NCI-H1436 (cell line): Measurements from ENCODE around the gene ADGRF4.

Source experiments
- DNase-seq: peaks from one replicate; lab custom pipeline; 2025; lab: John Stamatoyannopoulos, UW

The ADGRF4 gene

DNA sequence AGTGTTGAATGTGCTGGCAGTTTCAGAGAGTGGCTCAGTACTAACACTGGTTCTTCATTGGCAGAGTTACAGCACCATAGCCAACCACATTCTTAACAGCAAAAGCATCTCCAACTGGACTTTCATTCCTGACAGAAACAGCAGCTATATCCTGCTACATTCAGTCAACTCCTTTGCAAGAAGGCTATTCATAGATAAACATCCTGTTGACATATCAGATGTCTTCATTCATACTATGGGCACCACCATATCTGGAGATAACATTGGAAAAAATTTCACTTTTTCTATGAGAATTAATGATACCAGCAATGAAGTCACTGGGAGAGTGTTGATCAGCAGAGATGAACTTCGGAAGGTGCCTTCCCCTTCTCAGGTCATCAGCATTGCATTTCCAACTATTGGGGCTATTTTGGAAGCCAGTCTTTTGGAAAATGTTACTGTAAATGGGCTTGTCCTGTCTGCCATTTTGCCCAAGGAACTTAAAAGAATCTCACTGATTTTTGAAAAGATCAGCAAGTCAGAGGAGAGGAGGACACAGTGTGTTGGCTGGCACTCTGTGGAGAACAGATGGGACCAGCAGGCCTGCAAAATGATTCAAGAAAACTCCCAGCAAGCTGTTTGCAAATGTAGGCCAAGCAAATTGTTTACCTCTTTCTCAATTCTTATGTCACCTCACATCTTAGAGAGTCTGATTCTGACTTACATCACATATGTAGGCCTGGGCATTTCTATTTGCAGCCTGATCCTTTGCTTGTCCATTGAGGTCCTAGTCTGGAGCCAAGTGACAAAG lies 17.0 kb upstream of the ADGRF4 start:
- no peak for DNase-seq

DNA sequence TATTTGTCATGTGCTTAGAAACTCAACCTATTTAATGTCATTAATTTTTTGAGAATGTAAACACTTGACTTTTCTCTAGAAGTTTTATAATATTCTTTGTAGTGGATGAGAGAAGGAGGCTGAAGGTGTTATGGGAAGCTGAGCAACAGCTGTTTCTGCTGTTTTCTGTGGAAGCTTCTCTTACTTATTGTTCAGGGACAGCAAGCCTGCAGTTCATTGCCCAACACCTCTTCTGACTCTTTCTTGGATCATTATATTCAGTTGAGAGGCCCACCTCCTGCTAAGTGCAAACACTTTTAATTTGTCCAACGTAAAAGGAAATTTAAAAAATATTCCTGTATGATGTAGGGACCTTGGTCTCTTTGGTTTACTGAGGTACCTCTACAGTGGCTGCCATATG lies 12.0 kb upstream of the ADGRF4 start:
- DNase-seq: no peak

DNA sequence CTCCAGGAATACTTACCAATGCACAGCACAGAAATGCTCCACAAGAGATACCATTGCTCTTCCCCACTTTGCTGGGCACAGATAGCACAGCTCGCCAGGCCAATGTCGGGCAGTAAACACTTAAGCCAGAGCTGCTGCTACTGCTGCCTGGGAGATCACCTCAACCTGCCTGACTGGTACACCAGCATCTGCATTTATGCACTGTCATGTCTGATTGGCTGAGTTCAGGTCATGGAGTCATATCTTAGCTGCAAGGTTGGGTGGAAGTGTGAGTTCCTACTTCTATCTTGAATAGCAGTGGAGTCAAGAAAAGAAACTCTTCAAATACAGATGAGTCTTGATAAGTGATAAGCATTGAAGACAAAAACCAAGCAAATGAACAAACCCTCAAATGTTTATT lies 10.9 kb upstream of the ADGRF4 start:
- no peak for DNase-seq

DNA sequence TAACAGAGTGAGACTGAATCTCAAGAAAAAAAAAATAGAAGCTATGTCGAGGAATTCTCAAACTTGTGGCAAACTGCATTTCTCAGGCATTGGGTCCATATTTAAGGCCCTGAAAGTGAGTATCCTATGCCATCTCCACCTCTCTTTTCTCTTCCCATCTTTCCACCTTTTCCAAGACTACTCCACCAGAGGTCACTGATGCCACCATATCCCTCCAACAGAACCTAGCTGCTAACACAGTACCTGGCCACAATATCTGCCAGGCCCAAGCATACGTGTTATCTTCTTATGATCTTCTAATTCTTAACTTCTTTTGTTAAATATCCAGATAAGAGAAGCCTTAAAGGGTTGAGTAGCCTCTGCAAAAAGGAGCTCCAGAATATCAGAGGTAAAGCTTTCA lies 8.2 kb upstream of the ADGRF4 start:
- no peak for DNase-seq

DNA sequence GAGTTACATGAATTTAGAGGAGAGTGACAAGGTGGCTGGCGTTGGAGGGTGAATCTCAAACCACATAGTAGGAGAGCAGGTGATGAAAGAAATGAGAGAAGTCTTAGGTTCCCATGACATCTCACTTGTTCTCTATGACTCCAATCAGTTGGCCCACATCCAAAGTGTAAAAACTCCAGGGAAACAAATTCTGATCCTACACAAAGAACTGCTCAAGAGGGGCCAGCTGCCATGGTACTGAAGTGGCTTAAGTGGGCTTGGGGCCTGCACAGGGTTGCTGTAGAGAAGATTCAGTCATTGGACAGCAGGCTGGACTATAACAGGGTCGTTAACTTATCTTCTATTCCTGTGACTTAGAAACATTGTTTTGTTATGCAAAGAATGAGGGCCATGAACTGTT lies 7.6 kb upstream of the ADGRF4 start:
- no peak for DNase-seq

DNA sequence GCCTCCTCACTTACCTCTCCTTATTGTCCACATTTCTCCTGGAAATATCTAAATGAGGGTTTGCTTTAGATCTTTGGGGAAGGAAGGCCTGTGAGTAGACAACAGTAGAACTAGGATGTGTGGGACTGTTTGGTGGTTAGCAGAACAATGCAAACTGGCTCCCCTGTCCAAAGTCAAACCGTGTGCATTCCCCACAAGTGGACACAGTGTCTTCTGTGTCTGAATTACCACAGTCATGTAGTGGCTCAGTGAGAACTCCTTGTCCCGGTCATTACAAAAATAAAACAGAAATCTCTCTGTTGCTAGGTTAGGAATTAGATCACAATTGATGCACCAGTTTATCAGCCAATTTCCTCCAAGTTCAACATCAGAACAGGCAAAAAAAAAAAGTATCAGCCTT lies 455 bp upstream of the ADGRF4 start:
- DNase-seq: no peak

DNA sequence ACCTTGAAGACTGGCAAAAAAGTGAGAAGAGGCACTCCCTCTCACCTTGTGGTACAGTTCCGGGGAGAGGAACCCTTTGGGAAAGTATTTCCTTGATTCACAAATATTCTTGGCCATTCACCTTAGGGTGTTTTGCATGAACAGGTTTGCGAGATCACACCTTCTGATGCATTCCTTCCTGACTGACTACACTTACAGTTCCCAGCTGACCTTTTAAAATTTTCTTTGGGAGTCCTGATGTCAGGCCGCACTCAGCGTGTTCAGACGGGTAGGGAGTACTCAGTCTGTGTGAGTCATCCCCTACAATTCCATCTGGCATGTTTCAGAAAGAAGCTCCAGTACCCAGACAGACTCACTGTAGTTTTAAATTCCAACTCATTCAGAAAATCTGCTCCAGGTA lies 1.7 kb downstream of the ADGRF4 start:
- no peak for DNase-seq

DNA sequence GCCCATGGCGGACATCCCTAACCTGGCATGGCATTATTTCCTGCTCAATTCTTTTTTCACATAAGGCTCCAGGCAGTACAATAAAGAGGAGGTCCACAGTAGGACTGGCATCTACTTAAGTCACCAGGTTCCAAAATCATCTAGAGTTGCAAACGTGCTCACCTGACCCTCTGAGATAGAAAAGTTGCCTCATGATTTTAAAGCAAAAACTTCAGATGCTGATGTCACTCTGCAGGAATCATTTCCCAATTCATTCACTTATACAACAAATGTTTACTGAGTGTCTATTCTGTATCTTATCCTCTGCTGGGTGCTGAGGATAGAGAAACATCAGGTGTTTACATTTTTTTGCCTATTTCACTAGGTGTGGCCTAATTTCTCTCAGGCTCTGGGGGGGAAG lies 2.2 kb downstream of the ADGRF4 start:
- no peak for DNase-seq

DNA sequence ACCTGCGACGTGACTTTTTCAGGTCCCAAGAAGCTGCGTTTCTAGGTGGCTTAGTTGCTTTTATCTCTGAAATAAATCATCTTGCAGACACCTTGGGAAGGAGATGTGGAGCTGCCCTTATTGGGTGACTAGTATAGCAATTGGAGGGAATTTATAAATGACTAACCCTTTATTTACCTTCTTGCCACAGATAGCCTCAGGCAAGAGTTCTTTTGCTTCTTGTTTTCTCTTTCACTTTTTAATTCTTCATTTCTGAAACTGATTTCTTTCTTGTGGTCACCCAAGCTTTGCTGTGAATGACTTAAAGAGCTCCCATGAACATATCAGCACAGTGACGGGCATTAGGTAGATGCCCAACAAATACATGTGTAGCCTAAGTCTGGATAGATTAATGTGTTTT lies 3.0 kb downstream of the ADGRF4 start:
- DNase-seq: no peak

DNA sequence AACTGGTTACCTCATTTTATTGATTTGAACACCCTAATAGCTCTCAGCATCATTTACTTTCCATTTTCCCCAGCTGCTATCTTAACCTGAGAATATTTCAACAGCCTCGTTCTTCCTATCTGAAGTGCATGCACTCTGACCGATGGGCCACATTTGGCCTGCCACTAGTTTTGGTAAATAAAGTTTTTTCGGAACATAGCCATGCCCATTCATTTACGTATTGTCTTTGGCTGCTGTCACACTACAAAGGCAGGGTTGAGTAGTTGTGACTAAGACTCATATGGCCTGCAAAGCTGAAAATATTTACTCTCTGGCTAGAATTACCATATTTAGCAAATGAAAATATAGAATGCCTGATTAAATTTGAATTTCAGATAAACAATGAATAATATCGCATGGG lies 10.8 kb downstream of the ADGRF4 start:
- no peak for DNase-seq

DNA sequence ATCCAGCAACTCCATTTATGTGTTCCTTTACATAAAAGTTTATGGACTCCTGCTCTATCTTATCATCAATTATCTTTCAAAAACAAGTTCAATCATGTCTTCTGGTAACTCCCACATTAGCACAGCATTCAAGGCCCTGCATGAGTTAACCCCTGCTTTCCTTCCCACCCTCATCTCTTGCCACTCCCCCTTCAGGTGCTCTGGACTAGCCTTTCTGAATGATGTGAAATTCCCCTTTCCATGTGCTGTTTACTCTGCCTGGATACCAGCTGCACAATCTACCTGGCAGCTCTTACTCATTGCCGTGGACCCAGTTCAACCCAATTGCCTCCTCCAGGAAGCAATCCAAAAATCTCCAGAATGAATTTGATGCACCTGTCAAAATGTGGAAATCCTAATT lies 11.9 kb downstream of the ADGRF4 start:
- DNase-seq: no peak

DNA sequence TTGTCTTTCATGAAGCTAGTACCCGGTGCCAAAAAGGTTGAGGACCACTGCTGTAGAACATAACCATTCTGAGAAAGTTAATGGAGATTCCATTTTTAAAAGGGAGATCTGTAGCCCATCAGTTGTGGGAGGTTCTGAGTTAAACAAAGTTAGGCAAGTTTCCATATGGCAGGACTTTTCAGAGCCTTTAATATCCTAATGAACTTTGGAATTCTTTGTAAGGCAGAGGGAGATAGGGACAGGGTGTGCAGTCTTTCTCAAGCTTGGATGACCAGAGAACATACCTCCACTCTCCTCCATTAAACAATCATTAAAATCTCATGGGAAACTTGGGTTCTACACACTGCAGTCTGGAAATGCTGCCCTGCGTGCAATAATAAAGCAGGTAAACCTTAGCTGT lies 14.8 kb downstream of the ADGRF4 start:
- DNase-seq: no peak

DNA sequence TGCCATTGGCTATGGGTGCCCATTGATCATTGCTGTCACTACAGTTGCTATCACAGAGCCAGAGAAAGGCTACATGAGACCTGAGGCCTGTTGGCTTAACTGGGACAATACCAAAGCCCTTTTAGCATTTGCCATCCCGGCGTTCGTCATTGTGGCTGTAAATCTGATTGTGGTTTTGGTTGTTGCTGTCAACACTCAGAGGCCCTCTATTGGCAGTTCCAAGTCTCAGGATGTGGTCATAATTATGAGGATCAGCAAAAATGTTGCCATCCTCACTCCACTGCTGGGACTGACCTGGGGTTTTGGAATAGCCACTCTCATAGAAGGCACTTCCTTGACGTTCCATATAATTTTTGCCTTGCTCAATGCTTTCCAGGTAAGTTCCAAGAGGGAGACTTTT lies 16.4 kb downstream of the ADGRF4 start:
- no peak for DNase-seq

DNA sequence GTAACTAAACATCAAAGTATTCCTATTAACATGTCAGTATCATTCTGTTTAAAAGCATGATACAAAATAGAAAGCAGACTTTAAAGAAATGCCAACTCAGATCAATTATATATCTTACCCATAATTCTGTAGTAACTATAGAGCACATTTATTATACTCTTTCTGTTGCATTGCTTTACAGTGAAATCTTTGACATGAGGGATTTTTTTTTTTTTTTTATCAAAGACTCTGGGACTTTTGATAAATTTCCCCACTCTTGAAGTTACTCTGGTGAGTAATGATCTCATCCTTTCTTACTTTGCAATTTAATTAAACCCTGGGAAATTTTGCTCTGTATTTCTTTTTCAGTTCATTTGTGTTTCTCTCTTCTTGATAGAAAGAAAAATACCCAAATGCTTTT lies 17.4 kb downstream of the ADGRF4 start:
- no peak for DNase-seq

DNA sequence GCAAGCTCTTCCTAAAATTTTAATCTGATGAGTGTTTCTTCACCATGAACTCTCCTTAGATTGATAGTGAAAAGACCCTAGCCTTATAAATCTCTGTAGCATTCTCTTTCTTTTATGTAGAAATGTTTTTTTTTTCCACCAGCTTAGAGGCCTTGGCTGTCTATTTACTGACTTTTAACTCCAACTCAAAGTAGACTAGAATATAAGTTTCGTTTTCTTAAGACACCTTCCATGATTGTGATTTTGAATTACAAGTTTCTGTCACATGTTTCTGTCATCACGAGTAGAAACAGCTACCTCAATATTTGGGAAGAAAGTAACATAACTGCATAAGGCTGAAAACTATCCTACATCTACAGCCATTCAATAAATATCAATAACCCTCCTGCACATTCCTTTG lies 17.8 kb downstream of the ADGRF4 start:
- no peak for DNase-seq

DNA sequence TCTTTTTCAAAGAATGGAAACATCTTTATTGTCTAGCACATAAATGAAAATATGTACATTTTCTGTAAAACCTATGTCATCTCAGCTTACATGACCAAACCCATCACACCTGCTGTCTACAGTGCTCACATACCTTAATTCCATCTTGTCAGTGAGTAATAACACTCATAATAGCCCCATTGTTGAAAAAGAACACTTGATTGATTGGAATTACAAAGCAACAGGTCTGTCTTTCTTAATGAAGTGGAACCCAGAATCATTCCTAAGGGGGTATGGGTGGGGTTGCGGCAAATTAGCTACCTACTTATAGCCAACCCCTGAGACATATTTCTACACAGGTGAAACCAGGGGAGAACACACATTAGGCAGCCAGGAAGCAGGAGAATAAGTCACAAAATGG lies 20.2 kb downstream of the ADGRF4 start:
- no peak for DNase-seq

DNA sequence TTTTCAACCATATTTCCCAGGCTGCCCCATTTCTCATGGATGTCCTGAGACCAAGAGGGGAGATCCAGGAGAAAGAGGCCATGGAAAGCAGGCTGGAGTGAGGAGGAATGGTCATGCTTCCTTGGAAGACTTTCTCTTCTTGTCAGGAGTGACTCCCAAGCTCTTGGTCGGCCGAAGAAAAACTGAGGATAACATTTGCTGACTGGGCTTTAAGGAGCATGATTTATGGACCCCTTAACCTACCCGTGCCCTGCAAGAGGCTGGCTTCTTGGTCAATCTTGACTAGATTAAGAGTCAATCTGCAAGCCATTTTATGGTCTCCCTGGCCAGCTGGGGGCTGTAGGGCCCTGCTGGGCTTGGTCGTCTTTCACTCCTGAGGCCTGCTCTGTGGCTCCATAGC lies 22.8 kb downstream of the ADGRF4 start:
- no peak for DNase-seq

DNA sequence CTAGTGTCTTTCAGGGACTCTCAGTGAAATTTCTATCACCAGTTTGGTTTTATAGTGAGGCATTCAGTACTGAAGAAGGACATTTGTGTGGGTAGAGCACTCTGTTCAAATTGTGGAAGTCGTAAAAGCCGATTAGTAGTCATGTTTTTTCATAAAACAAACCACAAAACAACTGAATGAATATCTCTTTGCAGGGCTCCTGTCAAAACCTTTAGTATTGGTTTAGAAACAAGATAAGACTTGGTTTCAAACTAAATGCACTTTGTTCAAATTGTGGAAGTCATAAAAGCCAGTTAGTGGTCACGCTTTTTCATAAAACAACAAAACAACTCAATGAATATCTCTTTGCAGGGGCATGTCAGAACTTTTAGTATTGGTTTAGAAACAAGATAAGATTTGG lies 23.8 kb downstream of the ADGRF4 start:
- no peak for DNase-seq

DNA sequence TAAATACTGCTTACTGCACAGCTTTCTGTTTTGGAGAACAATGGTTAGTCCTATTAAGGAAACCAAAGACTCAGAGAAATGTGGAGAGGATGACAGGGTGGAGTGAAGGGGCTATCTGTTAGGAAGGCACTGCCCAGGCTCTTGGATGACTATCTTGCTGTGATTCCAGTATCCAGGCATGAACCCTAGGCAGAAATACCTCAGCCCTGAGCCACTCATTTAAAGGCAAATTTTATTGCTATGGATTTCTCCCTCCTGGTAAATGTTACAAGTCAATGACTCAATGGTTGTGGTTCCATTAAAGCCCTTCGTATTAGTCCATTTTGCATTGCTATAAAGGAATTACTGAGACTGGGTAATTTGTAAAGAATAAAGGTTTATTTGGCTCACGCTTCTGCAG lies 25.9 kb downstream of the ADGRF4 start:
- DNase-seq: no peak

DNA sequence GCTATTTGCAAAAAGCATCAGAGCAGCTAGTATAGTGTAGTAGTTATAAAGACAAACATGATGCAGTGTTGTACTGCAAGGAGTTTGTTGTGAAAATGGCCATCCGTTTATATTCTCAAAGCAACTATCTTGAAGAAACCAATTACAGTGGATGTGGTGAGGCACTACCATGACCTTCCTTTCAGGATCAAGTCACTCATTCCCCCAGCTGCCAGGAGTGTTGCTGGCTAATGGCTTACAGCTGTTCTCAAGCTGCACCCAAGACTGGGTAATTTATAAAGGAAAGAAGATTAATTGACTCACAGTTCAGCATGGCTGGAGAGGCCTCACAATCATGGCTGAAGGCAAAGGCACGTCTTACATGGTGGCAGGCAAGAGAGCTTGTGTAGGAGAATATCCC lies 29.0 kb downstream of the ADGRF4 start:
- no peak for DNase-seq

DNA sequence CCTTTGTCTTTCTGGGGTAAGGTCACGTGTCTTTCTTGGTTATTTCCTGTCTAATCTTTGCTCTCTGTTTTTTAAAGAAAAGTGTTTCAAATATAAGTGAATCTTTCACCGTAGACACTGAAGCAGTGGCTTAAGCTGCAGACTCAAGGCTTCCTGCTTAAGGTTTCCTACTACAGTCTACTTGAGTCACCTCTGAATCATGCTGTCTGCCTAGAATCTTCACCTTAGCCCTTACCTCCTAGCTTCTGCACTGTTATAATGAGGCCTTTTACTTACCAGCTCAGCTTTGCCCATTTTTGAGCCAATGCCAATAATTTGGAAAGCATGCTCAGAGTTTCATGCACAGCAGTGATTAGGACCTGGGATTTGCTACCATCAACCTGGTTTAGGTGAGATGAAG lies 30.6 kb downstream of the ADGRF4 start:
- DNase-seq: no peak

DNA sequence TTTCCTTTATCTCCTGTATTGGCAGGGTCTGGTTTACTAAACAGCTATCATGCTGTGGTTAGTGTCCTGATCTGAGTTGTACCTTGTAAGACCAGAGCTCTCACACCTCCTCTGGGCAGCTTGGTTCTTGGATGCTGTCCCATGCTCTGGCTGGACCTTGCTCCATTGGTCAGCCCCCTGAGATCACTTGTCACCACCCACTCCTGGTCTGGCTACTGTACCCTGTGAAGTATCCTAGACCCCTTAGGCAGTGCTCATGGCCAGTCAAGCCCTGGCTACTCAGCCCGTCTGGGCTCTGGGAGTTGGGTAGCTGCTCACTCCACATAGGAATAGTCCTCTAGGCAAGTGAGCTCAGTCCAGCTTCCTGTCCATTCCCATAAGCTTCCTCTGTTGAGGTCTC lies 31.1 kb downstream of the ADGRF4 start:
- no peak for DNase-seq

DNA sequence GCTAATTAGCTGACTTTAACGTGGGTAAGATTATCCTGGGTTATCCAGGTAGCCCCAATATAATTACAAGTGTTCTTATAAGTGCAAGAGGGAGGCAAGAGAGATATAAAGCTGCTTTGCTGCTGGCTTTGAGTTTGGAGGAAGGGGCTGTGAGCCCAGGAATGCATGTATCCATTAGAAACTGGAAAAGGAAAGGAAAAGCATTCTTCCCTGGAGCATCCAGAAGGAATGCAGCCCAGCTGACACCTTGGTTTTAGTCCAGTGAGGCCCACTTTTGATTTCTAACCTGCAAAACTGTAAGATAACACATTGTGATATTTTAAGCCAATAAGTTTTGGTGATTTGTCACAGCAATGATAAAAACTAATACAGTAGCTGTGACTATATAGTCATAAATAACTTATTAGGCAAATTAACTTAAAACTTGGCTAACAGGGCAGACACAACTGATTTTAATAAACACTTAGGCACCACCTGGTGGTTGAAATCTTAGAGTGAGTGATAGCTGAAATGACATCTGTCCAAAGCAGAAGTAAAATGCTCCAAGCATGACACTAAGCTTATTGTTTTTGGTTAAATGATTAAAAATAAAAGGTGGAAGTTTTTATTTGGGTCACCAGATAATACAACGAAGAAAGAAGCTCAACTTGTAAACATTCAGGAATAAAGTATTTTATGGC lies 35.6 kb downstream of the ADGRF4 start:
- no peak for DNase-seq
